Left ventricle myocardium inferior (tissue), 1 donor: Measurements from ENCODE around the gene RERG. TPM values are rescaled to one million over a fixed set of nuclear protein-coding genes. Genes with fewer than 3 reads are reported as not detected.

ENCODE experiments used
- DNase-seq: peaks from one replicate; pipeline ENCODE4 v3.0.0-alpha.2; 2020
- H3K27ac ChIP-seq: fragments of 200-600 bp; replicated peaks from 2 replicates; pipeline ENCODE4 v1.8.0; 2021
- H3K27me3 ChIP-seq: fragments of 200-600 bp; 2 replicates; pipeline ENCODE4 v1.8.0; 2021; ENCODE audit warnings: low read depth
- H3K36me3 ChIP-seq: fragments of 200-600 bp; 2 replicates; pipeline ENCODE4 v1.8.0; 2021
- H3K4me1 ChIP-seq: fragments of 200-600 bp; 2 replicates; pipeline ENCODE4 v1.8.0; 2021
- H3K4me3 ChIP-seq: fragments of 200-600 bp; 2 replicates; pipeline ENCODE4 v1.8.0; 2021; ENCODE audit warnings: mild to moderate bottlenecking, moderate library complexity
- H3K9me3 ChIP-seq: fragments of 200-600 bp; replicated peaks from 2 replicates; pipeline ENCODE4 v1.8.0; 2021
- intact Hi-C: fragments of 100-400 bp; cut with micrococcal nuclease; formaldehyde crosslinking; loops from one replicate; pipeline ENCODE4 v1.11.0; 2022
- total RNA-seq: library from RNA; stranded (reverse); fragmentation: NEBNext Ultra II Directional; extraction: Animal tissue kit (Norgen Biotek cat#: 25700); gene quantifications from one replicate; pipeline ENCODE4 v1.2.1, GENCODE V29; 2021
- TF ChIP-seq, protein P1 (sequence below): fragments of 200-600 bp; IDR thresholded peaks from 2 replicates; pipeline ENCODE4 v1.8.0; 2021; ENCODE audit warnings: antibody characterized with exemption, mild to moderate bottlenecking, borderline replicate concordance
- donor health status: DM: no; HTN: yes; CAD: no; lungs with severe emphysema.

RERG gene
- total RNA-seq, 1 donor from 2014 or later = 4.5 TPM

DNA sequence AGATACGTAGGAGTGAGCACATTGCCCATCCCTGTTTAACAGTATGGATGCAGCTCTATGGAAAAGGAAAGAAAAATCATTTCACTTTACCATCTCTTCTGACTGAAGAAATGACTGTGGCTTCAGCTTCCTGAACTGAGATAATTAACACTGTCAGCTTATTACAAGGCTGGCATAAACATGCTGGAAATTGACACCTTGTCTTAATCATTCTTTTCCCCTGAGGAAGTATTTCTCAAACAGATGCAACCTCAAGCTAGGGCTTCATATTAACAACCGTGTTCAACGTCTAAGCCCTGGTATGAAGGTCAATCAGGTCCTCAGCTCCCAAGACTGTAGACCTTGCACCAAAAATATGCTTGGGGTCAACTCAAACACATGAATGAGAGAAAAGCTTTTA lies 25.0 kb downstream of the RERG start:
- no peak overlapping the region for H3K27ac ChIP-seq
- H3K36me3 ChIP-seq = no peaks in the 10 kb centered on the region
- no peaks in the 10 kb centered on the region for H3K27me3 ChIP-seq
- DNase-seq = no peak
- intact Hi-C loops = no loop called here
- no peaks in the 10 kb centered on the region for H3K9me3 ChIP-seq
- H3K4me3 ChIP-seq = no peak overlapping the region
- H3K4me1 ChIP-seq = peaks cover 8% of the 10 kb centered on the region
- TF ChIP-seq, protein P1, sequence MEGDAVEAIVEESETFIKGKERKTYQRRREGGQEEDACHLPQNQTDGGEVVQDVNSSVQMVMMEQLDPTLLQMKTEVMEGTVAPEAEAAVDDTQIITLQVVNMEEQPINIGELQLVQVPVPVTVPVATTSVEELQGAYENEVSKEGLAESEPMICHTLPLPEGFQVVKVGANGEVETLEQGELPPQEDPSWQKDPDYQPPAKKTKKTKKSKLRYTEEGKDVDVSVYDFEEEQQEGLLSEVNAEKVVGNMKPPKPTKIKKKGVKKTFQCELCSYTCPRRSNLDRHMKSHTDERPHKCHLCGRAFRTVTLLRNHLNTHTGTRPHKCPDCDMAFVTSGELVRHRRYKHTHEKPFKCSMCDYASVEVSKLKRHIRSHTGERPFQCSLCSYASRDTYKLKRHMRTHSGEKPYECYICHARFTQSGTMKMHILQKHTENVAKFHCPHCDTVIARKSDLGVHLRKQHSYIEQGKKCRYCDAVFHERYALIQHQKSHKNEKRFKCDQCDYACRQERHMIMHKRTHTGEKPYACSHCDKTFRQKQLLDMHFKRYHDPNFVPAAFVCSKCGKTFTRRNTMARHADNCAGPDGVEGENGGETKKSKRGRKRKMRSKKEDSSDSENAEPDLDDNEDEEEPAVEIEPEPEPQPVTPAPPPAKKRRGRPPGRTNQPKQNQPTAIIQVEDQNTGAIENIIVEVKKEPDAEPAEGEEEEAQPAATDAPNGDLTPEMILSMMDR = no peak

DNA sequence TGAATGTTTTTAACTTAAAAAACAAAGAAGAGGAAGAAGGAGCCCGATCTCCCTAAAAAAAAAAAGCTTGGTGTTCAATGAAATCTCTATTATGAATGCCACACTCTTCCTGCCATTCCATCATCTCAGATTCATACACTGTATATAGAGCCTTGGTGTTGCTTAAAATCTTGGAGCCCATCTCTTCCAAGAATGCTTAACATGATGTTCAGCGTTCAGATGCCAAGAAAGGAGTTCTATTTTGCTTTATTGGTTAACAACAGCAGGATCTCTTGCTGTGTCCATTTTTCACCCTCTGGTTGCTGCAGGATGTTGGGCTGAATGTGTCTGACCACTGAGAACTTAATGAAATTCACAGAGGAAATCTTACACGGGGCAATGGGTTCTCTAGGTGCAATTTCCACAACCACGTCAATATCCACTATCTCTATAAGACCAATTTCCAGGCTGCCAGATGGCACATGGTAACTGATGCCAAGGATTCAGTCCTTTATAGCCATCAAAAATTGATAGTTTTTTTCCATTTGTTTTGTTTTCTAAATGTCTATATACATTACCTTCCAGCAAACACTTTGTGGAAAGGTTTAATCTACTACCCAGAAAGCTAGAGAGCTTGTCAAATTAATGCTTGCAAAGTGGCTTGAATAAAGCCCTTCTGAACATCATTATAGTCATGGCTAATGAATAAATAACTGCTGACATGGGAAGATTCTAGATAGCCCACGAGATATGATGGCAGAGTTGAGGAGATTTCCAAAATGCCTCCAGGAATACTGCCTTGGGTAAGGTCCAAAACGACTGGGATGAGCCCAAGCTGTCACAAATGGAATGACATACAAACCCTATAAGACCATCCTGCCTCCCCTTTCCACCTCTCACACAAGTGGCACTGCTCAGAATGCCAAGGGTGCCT lies 26.5 kb downstream of the RERG start:
- no peaks in the 10 kb centered on the region for H3K27me3 ChIP-seq
- H3K4me3 ChIP-seq = no peak overlapping the region
- no peaks in the 10 kb centered on the region for H3K36me3 ChIP-seq
- H3K9me3 ChIP-seq = no peaks in the 10 kb centered on the region
- H3K27ac ChIP-seq = no peak overlapping the region
- DNase-seq = no peak
- peaks cover 8% of the 10 kb centered on the region for H3K4me1 ChIP-seq
- intact Hi-C loops = no loop called here
- TF ChIP-seq, protein P1 = no peak

DNA sequence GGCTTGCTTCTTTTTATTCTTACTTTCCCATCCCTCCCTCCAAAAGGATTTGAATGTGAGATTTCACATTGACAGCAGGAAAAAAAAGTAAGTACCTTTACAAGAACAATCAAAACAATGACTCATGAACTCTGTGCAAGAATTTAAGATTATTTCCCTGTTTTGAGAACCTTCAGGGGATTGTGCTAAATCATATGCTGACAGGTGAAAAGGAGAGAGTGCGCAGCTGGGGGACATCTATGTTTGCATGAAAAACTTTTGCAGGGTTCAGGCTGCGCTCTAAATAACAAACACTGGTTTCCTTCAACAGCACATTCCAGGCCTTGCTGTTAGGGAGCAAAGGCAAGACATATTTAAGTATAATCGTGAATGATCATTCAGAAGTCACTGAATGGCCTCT lies 27.3 kb downstream of the RERG start:
- no peak for DNase-seq
- Histone ChIP-seq H3K9me3 (no peaks in the 10 kb centered on the region), H3K36me3 (no peaks in the 10 kb centered on the region), H3K4me3 (no peak overlapping the region), H3K27ac (no peak overlapping the region), H3K27me3 (no peaks in the 10 kb centered on the region), H3K4me1 (peaks cover 8% of the 10 kb centered on the region)
- intact Hi-C loops = no loop called here
- TF ChIP-seq, protein P1 = no peak

DNA sequence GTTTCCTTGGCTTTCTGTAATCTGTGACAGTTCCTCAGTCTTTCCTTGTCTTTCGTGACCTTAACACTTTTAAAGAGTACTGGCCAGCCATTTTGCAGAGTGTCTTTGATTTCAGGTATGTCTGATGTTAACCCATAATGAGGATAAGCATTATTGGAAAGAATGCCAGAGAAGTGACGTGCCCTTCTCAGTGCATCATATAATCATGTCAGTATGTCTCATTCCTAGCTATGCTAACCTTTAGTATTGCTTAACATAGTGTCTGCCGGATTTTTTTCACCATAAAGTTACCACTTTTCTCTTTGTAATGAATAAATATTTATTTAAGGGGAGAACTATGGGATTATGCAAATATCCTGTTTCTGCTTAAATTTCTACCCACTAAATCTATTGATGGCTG lies 28.5 kb downstream of the RERG start:
- TF ChIP-seq, protein P1 = no peak
- DNase-seq = no peak
- no peaks in the 10 kb centered on the region for H3K27me3 ChIP-seq
- no peak overlapping the region for H3K27ac ChIP-seq
- no peak overlapping the region for H3K4me3 ChIP-seq
- H3K4me1 ChIP-seq = peaks cover 8% of the 10 kb centered on the region
- intact Hi-C loops = no loop called here
- no peaks in the 10 kb centered on the region for H3K36me3 ChIP-seq
- H3K9me3 ChIP-seq = no peaks in the 10 kb centered on the region

DNA sequence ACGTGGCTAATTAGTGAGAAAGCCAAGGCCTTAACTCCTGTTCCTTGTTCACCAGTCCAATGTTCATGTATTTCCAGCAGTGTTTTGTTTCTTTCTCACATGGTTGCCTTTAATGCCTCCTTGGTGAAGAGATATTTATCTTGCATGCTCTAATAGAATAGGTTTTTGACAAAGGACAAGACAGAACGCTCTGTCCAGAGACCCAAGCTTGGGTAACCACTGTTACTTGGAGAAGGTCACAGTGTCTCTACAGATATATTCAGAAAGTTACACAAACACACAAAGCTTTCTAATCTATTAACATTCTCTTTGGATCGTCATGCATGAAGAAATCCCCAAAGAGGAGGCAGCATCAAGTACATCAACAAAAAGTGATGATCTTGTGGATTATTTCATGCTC lies 33.1 kb downstream of the RERG start:
- H3K4me3 ChIP-seq = no peak overlapping the region
- DNase-seq = no peak
- H3K4me1 ChIP-seq = no peaks in the 10 kb centered on the region
- H3K27me3 ChIP-seq = peaks cover 3% of the 10 kb centered on the region
- no peaks in the 10 kb centered on the region for H3K9me3 ChIP-seq
- intact Hi-C loops = no loop called here
- TF ChIP-seq, protein P1 = no peak
- H3K27ac ChIP-seq = no peak overlapping the region
- no peaks in the 10 kb centered on the region for H3K36me3 ChIP-seq
